Stimulated activated CD8-positive, alpha-beta memory T cell treated with anti-CD3 and anti-CD28 coated beads, Interleukin-2, amount 100 ng/mL, for 1 hour (primary cell): ENCODE data around the gene SFTPA2.
"Not testable (repeated sequence)": the region's sequence is repeated elsewhere in the genome, so short reads cannot be mapped to it uniquely, and the experiment has no call there.

Experiments used
- DNase-seq, 2 donors: peaks; one replicate each; pipeline ENCODE4 v3.0.0-alpha.2; 2020; ENCODE audit warnings: low read depth in 2 of 2

Gene SFTPA2

DNA sequence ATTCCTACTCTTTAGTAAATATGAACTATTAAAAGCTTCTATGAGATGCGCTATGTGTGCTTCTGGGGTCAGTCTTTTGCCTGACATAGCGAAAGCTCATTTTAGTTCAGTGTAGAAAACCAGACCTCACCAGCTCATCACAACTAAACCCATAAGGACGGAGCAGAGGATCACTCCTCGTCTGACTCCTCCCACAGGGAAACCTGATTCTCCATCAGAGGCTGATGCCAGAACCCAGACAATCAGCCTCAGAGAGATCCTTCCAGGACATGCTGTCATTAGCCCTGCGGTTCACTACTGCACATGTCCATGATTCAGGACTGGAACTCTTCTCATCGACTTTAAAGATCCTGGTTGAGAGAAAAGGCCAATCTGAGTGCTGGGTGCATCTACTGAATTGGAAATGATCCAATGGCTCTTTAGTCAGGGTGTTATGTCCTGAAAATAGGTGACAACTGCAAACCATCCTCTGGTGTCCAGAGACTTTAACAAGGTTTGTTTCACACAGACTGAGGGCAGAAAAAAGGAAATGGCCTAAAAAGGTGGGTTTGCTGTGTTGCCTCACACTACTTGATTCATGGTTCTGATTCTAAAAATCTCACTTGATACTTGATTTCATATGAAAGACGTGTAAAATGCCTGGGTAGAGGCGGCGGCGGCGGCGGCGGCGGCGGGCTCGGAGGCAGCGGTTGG lies 48.2 kb downstream of the SFTPA2 start, which contains the start of gene EIF5AL1:
Gene EIF5AL1 (plus strand): TSS at position 643 of the 693 bp plus-strand sequence. CDS start 117 bp downstream, outside the sequence.
- not testable (repeated sequence) for DNase-seq

DNA sequence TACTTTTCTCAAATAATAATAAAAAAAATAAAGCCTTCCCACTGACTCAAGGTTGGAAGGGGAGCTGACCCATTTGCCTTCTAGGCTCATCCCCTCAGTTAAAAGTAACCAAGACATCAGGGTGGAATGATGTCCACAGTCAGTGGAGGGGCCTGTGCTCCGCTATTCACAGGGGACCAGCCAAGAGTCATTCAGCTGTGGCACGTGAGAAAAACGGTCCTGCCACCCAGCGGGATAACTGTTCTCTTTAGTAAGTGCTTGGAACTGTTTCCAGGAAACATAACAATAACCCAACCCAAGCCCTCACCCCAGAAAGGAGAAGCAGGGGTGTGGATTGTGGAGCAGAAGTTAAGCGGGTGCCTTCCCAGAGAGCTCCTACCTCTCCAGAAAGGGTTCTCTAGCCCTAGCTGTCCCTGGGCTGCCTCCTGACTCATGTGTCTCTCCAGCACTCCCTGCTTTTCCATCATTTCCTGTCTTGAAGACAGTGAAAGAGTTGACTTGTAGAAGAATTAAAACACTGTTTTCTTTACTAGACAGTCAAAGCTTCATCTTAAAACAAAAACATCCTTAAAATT lies 50.2 kb downstream of the SFTPA2 start:
- not testable (repeated sequence) for DNase-seq

DNA sequence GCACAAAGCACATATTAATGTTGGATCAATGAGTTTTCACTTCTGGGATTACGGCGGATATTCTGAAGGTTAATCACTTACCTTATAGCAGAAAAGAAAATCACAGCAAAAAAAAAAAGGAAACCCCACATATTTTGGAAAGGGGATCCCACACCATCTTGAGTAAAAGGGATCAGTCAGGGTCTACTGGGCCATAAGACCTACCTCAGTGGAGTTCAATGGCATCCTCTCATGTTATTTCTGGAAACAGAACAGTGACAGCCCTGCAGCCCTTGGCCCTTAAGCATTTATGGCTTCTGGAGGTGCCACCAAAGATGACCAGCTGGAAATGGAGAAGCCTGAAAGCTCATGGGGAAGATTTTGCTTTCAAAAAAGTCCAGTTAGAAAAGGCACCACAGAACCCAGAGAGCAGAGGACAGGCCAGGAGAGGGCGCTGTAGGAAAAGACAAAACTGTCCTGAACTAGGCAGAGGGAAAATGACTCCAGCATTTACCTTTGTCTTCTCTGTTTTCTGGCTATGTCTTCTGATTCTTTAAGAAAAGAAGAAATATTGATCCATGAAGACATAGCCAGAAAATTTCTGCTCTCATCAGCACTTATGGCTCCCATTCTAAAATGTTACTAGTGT lies 50.8 kb downstream of the SFTPA2 start:
- DNase-seq = not testable (repeated sequence)

DNA sequence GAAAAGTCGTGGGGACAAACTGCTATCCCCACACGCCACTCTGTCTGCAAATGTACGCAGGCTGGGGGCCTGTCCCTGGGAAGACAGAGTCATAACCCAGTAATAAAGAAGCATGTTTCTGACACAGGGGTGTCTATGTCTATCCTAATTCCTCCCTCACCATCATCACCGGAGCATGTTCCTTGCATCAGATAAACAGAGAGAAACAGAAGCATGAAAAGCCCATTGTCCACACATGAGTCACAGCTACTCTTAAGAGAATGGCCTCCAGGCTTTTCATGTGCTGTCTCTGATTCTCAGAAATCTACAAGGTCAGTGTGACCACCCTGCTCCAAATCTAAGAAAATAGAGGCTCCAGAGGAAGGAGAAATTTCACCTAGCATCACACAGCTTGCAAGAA lies 52.0 kb downstream of the SFTPA2 start:
- DNase-seq = not testable (repeated sequence)

DNA sequence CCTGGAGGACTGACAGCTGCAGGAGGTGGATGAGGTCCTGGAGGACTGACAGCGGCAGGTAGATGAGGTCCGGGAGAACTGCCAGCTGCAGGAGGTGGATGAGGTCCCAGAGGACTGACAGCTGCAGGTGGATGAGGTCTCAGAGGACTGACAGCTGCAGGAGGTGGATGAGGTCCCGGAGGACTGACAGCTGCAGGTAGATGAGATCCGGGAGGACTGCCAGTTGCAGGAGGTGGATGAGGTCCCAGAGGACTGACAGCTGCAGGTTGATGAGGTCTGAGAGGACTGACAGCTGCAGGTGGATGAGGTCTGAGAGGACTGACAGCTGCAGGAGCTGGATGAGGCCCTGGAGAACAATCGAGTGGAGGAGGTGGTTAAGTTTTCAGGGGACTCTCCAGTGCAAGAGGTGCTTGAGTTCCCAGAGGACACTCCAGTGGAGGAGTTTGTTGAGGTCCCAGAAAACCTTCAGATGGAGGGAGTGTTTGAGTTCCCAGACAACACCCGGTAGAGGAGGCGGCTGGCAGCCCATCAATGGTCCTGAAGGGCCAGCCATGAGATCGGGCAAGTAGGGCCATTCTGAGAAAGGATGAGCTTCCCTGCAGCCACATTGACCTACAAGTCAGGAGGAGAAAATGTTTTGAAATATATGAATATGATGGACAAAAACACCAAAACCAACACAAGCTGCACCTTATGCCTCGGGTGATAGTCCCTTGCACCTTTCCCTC lies 52.6 kb downstream of the SFTPA2 start:
- DNase-seq = no peak
